Prostate gland (tissue), 2 donors: ENCODE results near the gene CADPS2. TPM values are rescaled to one million over a fixed set of nuclear protein-coding genes. Genes with fewer than 3 reads are reported as not detected.

Experiments
- DNase-seq: peaks from one replicate; pipeline ENCODE4 v3.0.0-alpha.2; 2019; ENCODE audit warnings: low spot score
- H3K27ac ChIP-seq, 2 donors: fragments of 200-600 bp; sonication (generic); 2 replicates each; pipeline ENCODE4 v1.5.1; 2017 to 2019
- H3K27me3 ChIP-seq: fragments of 200-600 bp; sonication (generic); replicated peaks from 2 replicates; pipeline ENCODE4 v1.5.1; 2019; ENCODE audit not compliant: insufficient read depth
- H3K36me3 ChIP-seq, 2 donors: fragments of 200-600 bp; sonication (generic); 1 replicate in 1 of 2; 2 replicates in 1 of 2; pipeline versions ENCODE4 v1.5.1 to v1.8.1; 2017 to 2019
- H3K4me1 ChIP-seq: fragments of 200-600 bp; sonication (generic); replicated peaks from 2 replicates; pipeline ENCODE4 v1.5.1; 2019
- H3K4me3 ChIP-seq, 2 donors: fragments of 200-600 bp; sonication (generic); 2 replicates each; pipeline ENCODE4 v1.5.1; 2017 to 2019
- H3K9me3 ChIP-seq: fragments of 200-600 bp; sonication (generic); 2 replicates; pipeline ENCODE4 v1.5.1; 2017
- POLR2A ChIP-seq: fragments of 450-650 bp; IDR thresholded peaks from one replicate; pipeline ENCODE4 v1.6.1; 2016; ENCODE audit warnings: antibody characterized with exemption, mild to moderate bottlenecking
- POLR2AphosphoS5 ChIP-seq: sonication (generic); formaldehyde crosslinking; IDR thresholded peaks from one replicate; pipeline ENCODE4 v1.6.1; 2017; ENCODE audit warnings: antibody characterized with exemption
- WGBS: methylation state at CpG from one replicate; pipeline ENCODE4 v1.1.5; 2018; 5-methylcytosine and 5-hydroxymethylcytosine counted together
- intact Hi-C: fragments of 100-400 bp; cut with DNase I; formaldehyde crosslinking; loops from one replicate; pipeline ENCODE4 v1.14.2; 2022
- total RNA-seq, 2 donors: library from RNA; depleted of rRNA; stranded (reverse); fragments of >200 nt; gene quantifications; one replicate each; pipeline ENCODE4 v1.1.0, GENCODE V29; 2016
- TF ChIP-seq, protein P1 (sequence below), 4 experiments: fragments of 200-600 bp in 2 of 4; fragments of 450-650 bp in 2 of 4; sonication (generic) in 2 of 4; IDR thresholded peaks; 1 replicate in 3 of 4; 2 replicates in 1 of 4; pipeline ENCODE4 v1.5.1; 2016 to 2019; ENCODE audit warnings: antibody characterized with exemption in 4 of 4, mild to moderate bottlenecking in 2 of 4, moderate library complexity in 2 of 4

CADPS2 gene
- total RNA-seq, 2 donors from 2014 or later = 22.2 to 50.4 TPM

DNA sequence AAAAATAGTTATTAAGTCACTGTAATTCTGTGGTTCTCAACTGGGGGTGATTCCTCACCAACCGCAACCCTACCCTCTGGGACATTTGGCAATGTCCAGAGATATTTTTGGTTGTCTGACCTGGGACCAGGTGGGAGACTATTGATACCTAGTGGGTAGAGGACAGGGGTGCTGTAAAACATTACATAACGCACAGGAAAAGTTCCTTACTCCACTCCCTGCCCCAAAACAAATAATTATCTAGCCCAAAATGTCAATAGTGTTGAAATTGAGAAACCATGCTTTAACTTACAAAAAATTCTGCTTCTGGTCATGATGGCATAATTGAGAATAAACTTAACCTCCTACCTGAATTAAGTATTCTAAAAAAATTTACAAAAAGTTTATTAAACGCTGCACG lies 404.0 kb downstream of the CADPS2 start:
- Histone ChIP-seq H3K27me3 (no peaks in the 10 kb centered on the region), H3K27ac (no peak overlapping the region), H3K36me3 (no peaks in the 10 kb centered on the region), H3K4me3 (no peak overlapping the region), H3K4me1 (no peaks in the 10 kb centered on the region), H3K9me3 (no peaks in the 10 kb centered on the region)
- intact Hi-C loops = no loop called here
- DNase-seq = no peak
- 96% methylated on average over 4 of the region's 4 CpGs for WGBS
- TF ChIP-seq, protein P1, sequence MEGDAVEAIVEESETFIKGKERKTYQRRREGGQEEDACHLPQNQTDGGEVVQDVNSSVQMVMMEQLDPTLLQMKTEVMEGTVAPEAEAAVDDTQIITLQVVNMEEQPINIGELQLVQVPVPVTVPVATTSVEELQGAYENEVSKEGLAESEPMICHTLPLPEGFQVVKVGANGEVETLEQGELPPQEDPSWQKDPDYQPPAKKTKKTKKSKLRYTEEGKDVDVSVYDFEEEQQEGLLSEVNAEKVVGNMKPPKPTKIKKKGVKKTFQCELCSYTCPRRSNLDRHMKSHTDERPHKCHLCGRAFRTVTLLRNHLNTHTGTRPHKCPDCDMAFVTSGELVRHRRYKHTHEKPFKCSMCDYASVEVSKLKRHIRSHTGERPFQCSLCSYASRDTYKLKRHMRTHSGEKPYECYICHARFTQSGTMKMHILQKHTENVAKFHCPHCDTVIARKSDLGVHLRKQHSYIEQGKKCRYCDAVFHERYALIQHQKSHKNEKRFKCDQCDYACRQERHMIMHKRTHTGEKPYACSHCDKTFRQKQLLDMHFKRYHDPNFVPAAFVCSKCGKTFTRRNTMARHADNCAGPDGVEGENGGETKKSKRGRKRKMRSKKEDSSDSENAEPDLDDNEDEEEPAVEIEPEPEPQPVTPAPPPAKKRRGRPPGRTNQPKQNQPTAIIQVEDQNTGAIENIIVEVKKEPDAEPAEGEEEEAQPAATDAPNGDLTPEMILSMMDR (IDR thresholded peaks at IDR 0.05) = no peak
- TF ChIP-seq POLR2A = no peak
- no peak for TF ChIP-seq POLR2AphosphoS5

DNA sequence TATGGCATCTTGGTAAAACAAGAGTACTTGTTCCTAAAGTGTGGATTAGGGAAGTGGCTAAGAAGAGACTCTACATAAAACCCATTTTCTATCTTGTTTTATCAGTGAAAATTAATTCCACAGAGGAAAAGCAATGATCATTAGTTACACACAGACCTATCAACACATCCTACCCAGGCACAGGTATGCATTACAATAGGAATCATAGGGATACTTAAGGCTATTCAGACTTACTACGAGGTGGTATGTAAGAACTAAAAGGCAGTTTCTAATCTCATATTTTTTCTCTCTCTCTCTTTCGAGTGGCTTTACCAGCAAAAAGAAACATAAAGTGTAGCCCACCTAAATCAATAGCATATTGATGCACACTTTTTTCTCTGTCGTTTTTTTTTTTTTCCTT lies 415.4 kb downstream of the CADPS2 start:
- H3K36me3 ChIP-seq = no peaks in the 10 kb centered on the region
- TF ChIP-seq POLR2AphosphoS5 (no peak), POLR2A (no peak)
- TF ChIP-seq, protein P1 (IDR thresholded peaks at IDR 0.05) = no peak
- WGBS = 76% methylated on average over 3 of the region's 3 CpGs
- H3K27ac ChIP-seq = no peak overlapping the region
- no peak for DNase-seq
- no peaks in the 10 kb centered on the region for H3K9me3 ChIP-seq
- H3K4me3 ChIP-seq = no peak overlapping the region
- H3K27me3 ChIP-seq = no peaks in the 10 kb centered on the region
- intact Hi-C loops = no loop called here
- no peaks in the 10 kb centered on the region for H3K4me1 ChIP-seq

DNA sequence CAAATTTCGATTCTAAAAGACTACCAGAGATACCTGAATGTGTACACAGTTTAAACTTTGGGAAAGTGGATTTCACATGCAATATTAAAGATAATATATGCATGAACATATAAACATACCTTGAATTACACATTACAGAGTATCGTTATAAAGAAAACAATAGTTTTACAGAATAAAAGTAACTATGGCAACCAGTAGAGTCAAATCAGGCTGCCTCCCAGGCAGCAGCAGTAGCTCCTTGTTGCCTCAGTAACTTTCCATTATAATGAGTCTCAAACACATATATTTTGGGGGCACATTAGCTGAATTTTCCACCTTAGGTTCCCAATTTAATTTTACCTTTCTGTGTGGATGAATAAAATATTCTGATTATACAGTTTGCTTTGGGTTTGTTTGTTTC lies 417.3 kb downstream of the CADPS2 start:
- no peaks in the 10 kb centered on the region for H3K4me1 ChIP-seq
- no peak for DNase-seq
- intact Hi-C loops = no loop called here
- TF ChIP-seq POLR2A (no peak), POLR2AphosphoS5 (no peak)
- TF ChIP-seq, protein P1 (IDR thresholded peaks at IDR 0.05) = no peak
- H3K4me3 ChIP-seq = no peak overlapping the region
- 68% methylated on average over 2 of the region's 2 CpGs for WGBS
- H3K27ac ChIP-seq = no peak overlapping the region
- H3K9me3 ChIP-seq = no peaks in the 10 kb centered on the region
- no peaks in the 10 kb centered on the region for H3K27me3 ChIP-seq
- no peaks in the 10 kb centered on the region for H3K36me3 ChIP-seq

DNA sequence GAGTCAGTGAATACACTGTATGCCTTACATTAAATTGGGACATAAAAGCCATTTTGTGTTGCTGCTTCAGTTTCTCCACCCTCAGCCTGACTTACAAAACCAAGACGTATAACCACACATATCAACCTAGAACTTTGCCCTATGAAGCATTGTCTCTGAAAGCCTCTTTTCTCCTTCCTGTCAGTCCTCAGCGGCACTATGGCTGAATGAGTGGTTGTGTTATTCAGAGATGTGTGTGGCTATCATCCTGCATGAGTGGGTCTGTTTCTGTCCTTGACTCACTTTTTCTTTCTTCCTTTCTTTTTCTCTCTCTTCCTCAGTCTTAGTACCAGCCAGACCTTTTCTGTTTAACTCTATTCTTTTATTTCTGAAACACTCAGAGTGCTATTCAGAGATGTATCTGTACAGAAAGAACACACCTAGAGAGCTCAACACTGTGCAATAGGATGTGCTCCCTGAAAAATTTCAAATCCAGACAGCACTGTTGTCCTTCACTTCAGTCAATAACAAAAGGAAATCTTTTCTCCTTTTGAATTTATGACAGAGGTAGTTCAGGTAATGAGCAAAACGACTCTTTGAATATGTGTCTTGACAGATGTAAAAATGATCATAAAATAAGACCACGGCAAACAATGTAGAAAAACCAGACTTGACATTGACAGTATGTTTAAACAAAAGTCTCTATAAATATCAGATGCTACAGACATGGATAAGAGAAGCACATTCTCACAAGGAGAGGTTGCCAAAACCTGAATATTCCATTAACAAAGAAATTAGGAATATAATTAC lies 418.4 kb downstream of the CADPS2 start:
- H3K36me3 ChIP-seq = no peaks in the 10 kb centered on the region
- no peak for DNase-seq
- intact Hi-C loops = no loop called here
- H3K4me3 ChIP-seq = no peak overlapping the region
- no peaks in the 10 kb centered on the region for H3K9me3 ChIP-seq
- WGBS = 50% methylated on average over 4 of the region's 4 CpGs
- no peaks in the 10 kb centered on the region for H3K27me3 ChIP-seq
- no peaks in the 10 kb centered on the region for H3K4me1 ChIP-seq
- TF ChIP-seq, protein P1 (IDR thresholded peaks at IDR 0.05) = no peak
- no peak for TF ChIP-seq POLR2AphosphoS5
- no peak for TF ChIP-seq POLR2A
- H3K27ac ChIP-seq = no peak overlapping the region

GRCh38 chr7:122465296-122465695 lies 421.0 kb downstream of the CADPS2 start:
- WGBS = 96% methylated on average over 7 of the region's 7 CpGs
- Histone ChIP-seq H3K36me3 (no peaks in the 10 kb centered on the region), H3K27ac (no peak overlapping the region), H3K9me3 (no peaks in the 10 kb centered on the region), H3K27me3 (no peaks in the 10 kb centered on the region), H3K4me3 (no peak overlapping the region), H3K4me1 (no peaks in the 10 kb centered on the region)
- TF ChIP-seq, protein P1 (IDR thresholded peaks at IDR 0.05) = no peak
- TF ChIP-seq POLR2A = no peak
- TF ChIP-seq POLR2AphosphoS5 = no peak
- intact Hi-C loops = no loop called here
- DNase-seq = no peak
